Endothelial cell of hepatic sinusoid (primary cell): Measurements from ENCODE around the gene TTI1.

Source experiments
- in situ Hi-C: cut with HindIII; loops from 2 replicates; pipeline ENCODE4 v1.10.0; 2017; ENCODE audit warnings: low sequenced_read_pairs

TTI1 gene

GRCh38 chr20:37990571-37991151, 42.6 kb downstream of the TTI1 start:
- in situ Hi-C loops, result loop anchor here (5.0 kb wide), 1 partner anchor 52 kb away; no protein-coding TSS in a partner anchor

DNA sequence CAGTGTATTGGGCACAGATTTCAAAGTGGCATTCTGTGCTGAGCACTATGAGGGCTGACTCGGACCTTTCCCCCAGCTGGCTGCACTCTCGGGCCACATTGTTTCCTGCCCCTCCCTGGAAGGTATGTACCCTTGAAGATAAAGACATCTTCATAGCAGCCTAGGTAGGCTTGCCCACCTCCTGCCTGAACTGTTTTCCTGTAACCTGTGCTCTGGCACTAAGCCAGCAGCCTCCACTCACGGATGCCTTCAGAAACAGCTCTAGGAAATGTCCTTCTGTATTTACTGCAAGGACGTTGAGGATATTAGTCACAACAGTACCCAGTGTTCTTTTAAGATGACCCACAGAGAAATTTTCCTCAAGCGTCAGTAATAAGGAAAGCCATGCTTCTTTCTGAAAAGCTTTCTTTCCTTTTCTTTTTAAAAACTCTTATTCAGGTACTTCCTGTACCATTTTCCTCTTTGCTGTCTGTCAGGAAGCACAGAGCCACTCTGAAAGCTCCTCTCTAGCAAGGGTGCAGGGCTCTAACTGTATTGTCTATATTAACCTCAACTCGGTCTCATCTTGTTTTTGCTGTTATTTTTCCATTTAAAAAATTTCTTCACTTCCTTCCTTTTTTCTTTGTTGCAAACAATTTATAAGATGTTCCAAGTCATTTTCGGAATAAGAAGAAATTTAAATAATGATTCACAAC, 43.5 kb downstream of the TTI1 start:
- in situ Hi-C loops, result loop anchor here (5.0 kb wide), 1 partner anchor 53 kb away; no protein-coding TSS in a partner anchor

DNA sequence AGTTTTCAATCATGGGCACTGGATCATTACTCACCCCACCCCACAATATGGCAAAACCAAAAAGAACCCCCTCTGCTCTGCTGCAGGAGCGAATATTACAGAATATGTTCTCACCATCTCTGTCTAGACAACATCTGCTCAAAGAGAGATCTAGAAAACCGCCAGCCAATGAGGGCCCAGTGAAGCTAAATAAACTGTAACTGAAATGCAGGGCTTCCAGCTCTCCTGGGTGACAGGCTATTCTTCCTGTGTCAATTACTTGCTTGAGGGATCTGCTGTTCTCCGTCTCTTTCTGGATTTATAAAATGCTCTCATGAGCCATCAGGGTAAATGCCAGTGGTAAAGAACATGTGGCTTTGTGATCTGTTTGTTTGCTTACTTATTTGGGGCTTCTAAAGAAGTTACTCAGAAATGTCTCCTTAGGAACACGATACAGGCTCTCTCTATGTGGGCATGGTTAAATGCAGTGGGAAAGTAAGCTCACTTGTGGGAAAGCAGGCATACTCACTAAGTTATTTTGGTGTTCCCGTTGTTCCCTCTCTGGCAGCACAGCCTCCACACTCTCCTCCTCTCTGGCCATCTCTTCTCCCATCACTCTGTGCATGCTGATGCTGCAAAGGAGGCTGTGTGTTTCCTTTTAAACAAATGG, 44.8 kb downstream of the TTI1 start:
- in situ Hi-C loops, result no loop called here

- in situ Hi-C loops, result no loop called here
These were observed 45.5 kb downstream of the TTI1 start for GRCh38 chr20:37987602-37988290.

DNA sequence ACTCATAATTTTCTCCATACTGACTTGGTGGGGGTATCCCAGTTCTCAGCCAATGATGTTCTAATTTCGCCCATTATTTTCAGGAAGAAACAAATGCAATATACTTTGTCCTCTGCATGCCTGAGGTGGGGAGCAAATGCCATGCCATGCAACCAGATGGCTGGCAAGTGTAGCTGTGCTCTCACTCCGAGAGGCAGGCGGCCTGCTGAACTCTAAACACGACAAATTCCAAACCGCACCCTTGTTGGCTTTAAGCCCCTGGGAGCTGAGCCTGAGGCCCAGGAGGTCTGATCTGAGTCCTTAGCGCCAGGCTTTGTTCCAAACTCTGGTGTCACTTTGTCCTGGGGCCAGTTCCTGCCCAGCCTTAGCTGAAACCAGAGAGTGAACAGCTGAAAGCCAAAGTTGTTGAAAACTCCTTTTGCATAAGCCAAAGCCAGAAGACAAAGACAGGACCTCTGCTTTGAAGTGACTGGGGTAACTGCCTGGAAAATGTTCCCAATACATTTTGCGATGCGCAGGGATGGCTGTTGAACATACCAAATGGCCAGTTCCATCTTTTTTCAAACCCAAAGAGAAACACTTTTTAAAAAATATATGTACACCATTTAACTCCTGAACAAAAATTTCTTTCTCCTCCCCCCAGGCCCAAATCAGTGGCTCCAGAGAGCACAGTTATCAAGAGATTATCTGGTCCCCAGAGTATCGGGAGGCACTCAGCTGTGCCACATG, 46.2 kb downstream of the TTI1 start:
- in situ Hi-C loops, result no loop called here

DNA sequence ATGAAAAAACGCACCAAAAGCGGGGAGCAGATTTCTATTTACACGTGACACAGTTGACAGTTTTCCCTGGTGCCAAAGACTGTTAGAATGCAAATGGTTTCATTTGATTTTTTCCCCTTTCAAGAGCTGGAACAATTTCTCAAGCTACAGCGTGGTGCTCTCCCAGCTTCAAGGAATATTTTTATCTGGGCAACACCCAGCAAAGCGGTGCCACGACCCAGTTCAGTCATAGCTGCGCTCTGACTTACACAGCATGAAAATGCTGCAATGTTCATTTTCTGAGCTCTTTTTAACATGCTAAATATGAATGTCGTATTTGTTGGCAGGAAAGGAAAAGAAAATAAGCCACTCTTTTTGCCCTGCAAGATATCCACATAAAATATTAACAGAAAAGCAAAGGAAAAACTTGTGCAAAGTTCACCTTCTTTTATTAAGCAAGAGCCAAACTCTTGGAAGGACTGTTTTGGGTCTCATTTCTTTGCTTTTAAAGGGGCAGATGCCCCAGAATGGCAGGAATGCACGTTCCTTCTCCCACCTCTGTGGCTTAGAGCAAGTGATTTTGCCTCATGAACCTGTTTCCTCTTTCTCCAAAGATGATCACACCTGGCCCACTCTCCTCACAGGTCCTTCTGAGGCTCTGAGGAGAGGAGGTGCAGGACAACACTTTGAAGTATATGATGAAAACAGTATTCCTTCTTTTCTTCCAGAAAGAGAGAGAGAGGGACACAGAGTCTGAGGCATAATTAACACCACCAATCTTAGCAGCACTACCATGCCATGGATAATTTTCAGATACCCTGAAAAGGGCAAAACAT, 47.0 kb downstream of the TTI1 start:
- in situ Hi-C loops, result no loop called here

DNA sequence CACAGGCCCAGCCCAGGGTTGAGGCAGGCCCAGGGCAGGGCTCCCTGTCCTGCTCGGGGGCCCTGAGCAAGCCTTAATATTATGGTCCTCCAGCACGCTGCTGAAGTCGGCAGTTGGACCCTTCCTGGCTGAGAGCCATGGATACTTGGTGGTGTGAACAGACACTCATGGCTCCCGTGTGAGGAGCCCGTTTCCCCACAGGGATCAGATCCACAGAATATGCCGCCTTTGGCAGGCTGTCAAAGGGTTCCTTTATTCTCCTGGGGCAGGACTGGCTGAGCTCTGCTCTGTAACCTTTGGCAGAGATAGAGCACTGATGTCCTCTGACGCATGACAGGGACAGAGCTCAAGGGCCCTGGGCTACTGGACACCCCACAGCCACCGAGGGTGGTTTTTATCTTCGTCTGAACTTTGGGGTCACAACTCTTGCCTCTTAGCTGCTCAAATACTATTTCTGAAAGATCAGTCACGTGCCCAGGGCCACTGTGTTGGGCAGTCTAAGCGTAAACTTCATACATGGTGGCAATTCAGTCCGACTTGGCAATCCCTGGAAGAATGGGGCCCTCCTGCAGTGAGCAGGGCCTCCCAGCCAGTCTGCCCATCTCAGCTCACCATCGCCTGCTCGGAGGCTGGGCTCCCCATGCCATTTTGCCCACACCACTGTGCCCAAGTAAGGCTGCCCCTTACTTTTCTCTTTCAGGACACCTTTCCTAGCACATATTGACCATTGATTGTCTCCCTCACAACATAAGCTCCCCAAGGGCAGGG, 49.1 kb downstream of the TTI1 start:
- in situ Hi-C loops, result no loop called here

GRCh38 chr20:37983286-37983685, 50.0 kb downstream of the TTI1 start:
- in situ Hi-C loops, result no loop called here

DNA sequence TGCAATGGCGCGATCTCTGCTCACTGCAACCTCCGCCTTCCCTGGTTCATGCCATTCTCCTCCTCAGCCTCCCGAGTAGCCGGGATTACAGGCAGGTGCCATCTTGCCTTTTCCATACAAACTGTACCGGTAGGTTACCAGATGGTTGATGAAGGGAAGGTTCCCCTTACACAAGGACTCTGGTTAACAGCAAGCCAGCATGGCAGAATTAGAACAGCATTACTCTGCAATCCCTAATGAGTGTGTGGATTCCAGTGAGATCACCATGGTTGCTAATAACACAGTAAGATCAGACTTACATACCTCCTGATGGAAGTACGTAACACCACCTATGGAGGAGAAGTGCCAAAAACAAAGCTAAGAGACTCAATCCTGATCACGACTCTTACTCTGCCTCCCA, 51.7 kb downstream of the TTI1 start:
- in situ Hi-C loops, result no loop called here

GRCh38 chr20:37980876-37981275, 52.4 kb downstream of the TTI1 start:
- in situ Hi-C loops, result no loop called here

DNA sequence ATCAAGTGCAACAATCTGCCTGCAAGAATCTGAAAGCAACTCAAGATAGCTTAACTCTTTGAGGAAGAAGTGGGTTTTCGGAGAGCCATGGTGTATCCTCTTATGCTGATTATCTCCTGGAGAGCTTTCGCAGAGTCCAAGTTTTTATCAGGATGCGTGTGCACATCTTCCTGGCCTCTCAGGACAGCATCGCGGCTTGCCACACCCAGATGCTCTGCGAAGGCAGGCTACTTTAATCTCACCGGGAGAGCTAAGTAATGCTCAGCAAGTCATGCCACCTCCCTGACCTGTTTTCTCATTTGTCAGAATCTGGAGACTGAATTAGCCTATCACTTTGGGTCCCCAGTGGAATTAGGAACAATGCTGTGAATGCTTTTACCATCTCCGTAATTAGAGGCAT, 52.9 kb downstream of the TTI1 start:
- in situ Hi-C loops, result no loop called here

GRCh38 chr20:37979021-37979985, 54.0 kb downstream of the TTI1 start:
- in situ Hi-C loops, result loop anchor here (5.0 kb wide), 1 partner anchor 62 kb away; no protein-coding TSS in a partner anchor

DNA sequence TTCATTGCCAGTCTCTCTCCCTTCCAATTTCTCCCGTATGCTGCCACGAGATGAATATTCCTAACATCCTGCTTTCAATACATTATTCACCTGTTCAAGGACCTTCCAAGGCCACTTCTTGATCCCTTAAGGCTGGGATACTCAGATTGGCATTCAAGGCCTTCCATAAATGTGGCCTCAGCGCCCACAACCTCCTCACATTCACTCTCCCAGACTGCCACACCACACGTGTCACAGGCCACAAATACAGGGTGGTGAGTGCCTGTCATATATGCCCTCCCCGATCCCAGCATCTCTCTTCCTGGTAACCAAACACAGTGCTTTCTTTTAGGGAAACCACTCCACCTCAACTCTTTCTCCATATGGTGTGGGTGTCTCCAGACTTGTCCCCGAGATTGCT, 55.5 kb downstream of the TTI1 start:
- in situ Hi-C loops, result loop anchor here (5.0 kb wide), 1 partner anchor 60 kb away; no protein-coding TSS in a partner anchor

- in situ Hi-C loops, result loop anchor here (5.0 kb wide), 1 partner anchor 60 kb away; no protein-coding TSS in a partner anchor
These were observed 55.9 kb downstream of the TTI1 start for GRCh38 chr20:37977338-37977737.

DNA sequence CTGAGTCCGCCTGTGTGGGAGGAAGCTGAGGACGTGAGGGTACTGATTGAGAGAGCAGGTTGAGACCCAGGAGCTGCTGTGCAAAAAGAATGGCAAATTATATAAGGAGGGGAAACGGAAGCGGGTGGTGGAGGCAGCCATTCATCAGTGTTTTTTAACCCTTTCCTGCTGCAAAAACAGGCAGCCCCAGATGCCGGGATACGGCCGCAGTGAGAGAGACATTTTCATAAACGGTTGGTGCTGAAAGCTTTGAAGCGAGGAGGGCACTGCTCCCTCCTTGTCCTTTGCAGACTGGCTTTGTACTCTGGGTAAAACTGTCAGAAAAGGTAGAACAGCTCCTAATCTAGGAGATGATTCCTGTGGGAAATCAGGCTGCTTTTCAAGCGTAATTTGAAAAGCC, 56.4 kb downstream of the TTI1 start:
- in situ Hi-C loops, result loop anchor here (5.0 kb wide), 1 partner anchor 60 kb away; no protein-coding TSS in a partner anchor

GRCh38 chr20:37973059-37973910, 60.0 kb downstream of the TTI1 start:
- in situ Hi-C loops, result no loop called here
